SK-N-SH (cell line): ENCODE measurements around the gene MAD1L1. TPM values are rescaled to one million over a fixed set of nuclear protein-coding genes. Genes with fewer than 3 reads are reported as not detected.

Experiments
- CTCF ChIA-PET: fragments of 300-600, 350-600 bp; formaldehyde crosslinking; extraction: SDS; loops from one replicate; lab custom pipeline; 2021; lab: Yijun Ruan, JAX
- POLR2A ChIA-PET: fragments of 350-600 bp; sonication (Branson Sonifier 250); formaldehyde crosslinking; extraction: SDS; loops from one replicate; lab custom pipeline; 2020; ENCODE audit warnings: antibody characterized with exemption, inconsistent platforms; lab: Yijun Ruan, JAX
- DNase-seq: peaks from one replicate; pipeline ENCODE4 v3.0.0; 2012
- H2AFZ ChIP-seq: fragments of 200-600 bp; sonication (generic); 2 replicates; pipeline ENCODE4 v1.8.1; 2016; ENCODE audit warnings: antibody characterized with exemption, mild to moderate bottlenecking, low read depth
- H3F3A ChIP-seq: fragments of 200-600 bp; sonication (generic); replicated peaks from 2 replicates; pipeline ENCODE3; 2016; ENCODE audit warnings: antibody characterized with exemption, mild to moderate bottlenecking; ENCODE audit not compliant: insufficient read depth
- H3K27ac ChIP-seq, 2 experiments: fragments of 200-500 bp in 1 of 2; fragments of 200-600 bp in 1 of 2; sonication (Bioruptor generic) in 1 of 2; sonication (generic), shearing (Covaris generic) in 1 of 2; 2 replicates each; pipeline versions ENCODE4 v1.5.1 to v1.6.1; 2014 to 2016; ENCODE audit warnings: low read depth in 2 of 2, inconsistent platforms in 1 of 2, low read length in 1 of 2, mild to moderate bottlenecking in 1 of 2, mixed read lengths in 1 of 2
- H3K27me3 ChIP-seq: fragments of 200-600 bp; sonication (generic), shearing (Covaris generic); 2 replicates; pipeline ENCODE4 v1.6.1; 2016; ENCODE audit warnings: mixed run types; ENCODE audit not compliant: insufficient read depth
- H3K36me3 ChIP-seq, 2 experiments: fragments of 200-500 bp in 1 of 2; fragments of 200-600 bp in 1 of 2; sonication (Bioruptor generic) in 1 of 2; sonication (generic) in 1 of 2; replicated peaks in 1 of 2; 2 replicates each; pipeline versions ENCODE3 to v1.5.1; 2014 to 2016; ENCODE audit warnings: low read length in 1 of 2, mild to moderate bottlenecking in 1 of 2; ENCODE audit not compliant: insufficient read depth in 2 of 2, control insufficient read depth in 1 of 2
- H3K4me1 ChIP-seq, 2 experiments: fragments of 200-500 bp in 1 of 2; fragments of 200-600 bp in 1 of 2; sonication (Bioruptor generic) in 1 of 2; sonication (generic), shearing (Covaris generic) in 1 of 2; 2 replicates each; pipeline versions ENCODE4 v1.5.1 to v1.6.1; 2014 to 2016; ENCODE audit warnings: low read depth in 1 of 2, low read length in 1 of 2, mixed run types in 1 of 2; ENCODE audit not compliant: insufficient read depth in 2 of 2, control insufficient read depth in 1 of 2
- H3K4me2 ChIP-seq: fragments of 200-600 bp; sonication (generic), shearing (Covaris generic); 2 replicates; pipeline ENCODE4 v1.6.1; 2017; ENCODE audit warnings: mixed run types
- H3K4me3 ChIP-seq, 2 experiments: fragments of 200-500 bp in 1 of 2; fragments of 200-600 bp in 1 of 2; sonication (Bioruptor generic) in 1 of 2; sonication (generic), shearing (Covaris generic) in 1 of 2; 2 replicates each; pipeline versions ENCODE4 v1.5.1 to v1.8.1; 2014 to 2016; ENCODE audit warnings: low read depth in 2 of 2, inconsistent platforms in 1 of 2, low read length in 1 of 2, mild to moderate bottlenecking in 1 of 2, mixed read lengths in 1 of 2, moderate library complexity in 1 of 2
- H3K79me2 ChIP-seq: fragments of 200-600 bp; sonication (generic); 2 replicates; pipeline ENCODE4 v1.8.1; 2017; ENCODE audit warnings: mild to moderate bottlenecking; ENCODE audit not compliant: insufficient read depth
- H3K9ac ChIP-seq: fragments of 200-600 bp; sonication (generic); 2 replicates; pipeline ENCODE4 v1.6.1; 2017; ENCODE audit warnings: mixed run types
- H3K9me2 ChIP-seq: fragments of 200-600 bp; sonication (generic); 2 replicates; pipeline ENCODE4 v1.6.1; 2017; ENCODE audit warnings: mixed run types
- H3K9me3 ChIP-seq: fragments of 200-600 bp; sonication (generic); 2 replicates; pipeline ENCODE4 v1.6.1; 2017; ENCODE audit warnings: mixed run types, mild to moderate bottlenecking, moderate library complexity
- H4K20me1 ChIP-seq: fragments of 200-600 bp; sonication (generic); 2 replicates; pipeline ENCODE4 v1.6.1; 2017; ENCODE audit warnings: mild to moderate bottlenecking, mixed run types; ENCODE audit not compliant: insufficient read depth
- EP300 ChIP-seq, 2 experiments: IDR thresholded peaks; 2 replicates each; pipeline versions ENCODE4 v1.4.0 to v1.6.1; 2012; ENCODE audit warnings: borderline replicate concordance in 1 of 2, low read depth in 1 of 2, low read length in 1 of 2
- EZH2phosphoT487 ChIP-seq: fragments of 200-600 bp; sonication (generic); IDR thresholded peaks from 2 replicates; pipeline ENCODE4 v1.6.1; 2017; ENCODE audit warnings: low read depth, mixed run types, mild to moderate bottlenecking, antibody characterized with exemption, moderate library complexity, borderline replicate concordance
- FOSL2 ChIP-seq: IDR thresholded peaks from 2 replicates; pipeline ENCODE4 v1.4.0; 2012; ENCODE audit warnings: low read depth, mild to moderate bottlenecking, moderate library complexity, borderline replicate concordance
- FOXM1 ChIP-seq: IDR thresholded peaks from 2 replicates; pipeline ENCODE4 v1.4.0; 2012; ENCODE audit warnings: low read depth, mild to moderate bottlenecking
- GABPA ChIP-seq: IDR thresholded peaks from 2 replicates; pipeline ENCODE4 v1.4.0; 2012; ENCODE audit warnings: low read depth, mild to moderate bottlenecking
- GATA2 ChIP-seq: sonication (generic); formaldehyde crosslinking; IDR thresholded peaks from 2 replicates; pipeline ENCODE4 v1.5.0; 2020; ENCODE audit warnings: mild to moderate bottlenecking, missing genetic modification reagents
- MXI1 ChIP-seq: IDR thresholded peaks from 2 replicates; pipeline ENCODE4 v1.6.1; 2012; ENCODE audit warnings: mild to moderate bottlenecking, low read depth, low read length, improper control_type of control experiment
- NFIC ChIP-seq: IDR thresholded peaks from 2 replicates; pipeline ENCODE4 v1.4.0; 2012; ENCODE audit warnings: borderline replicate concordance
- POLR2AphosphoS5 ChIP-seq: IDR thresholded peaks from 2 replicates; pipeline ENCODE4 v1.6.1; 2012; ENCODE audit warnings: low read depth, low read length
- RAD21 ChIP-seq: IDR thresholded peaks from 2 replicates; pipeline ENCODE4 v1.6.1; 2012; ENCODE audit warnings: mild to moderate bottlenecking, low read length
- RFX5 ChIP-seq: IDR thresholded peaks from 2 replicates; pipeline ENCODE4 v1.6.1; 2012; ENCODE audit warnings: mild to moderate bottlenecking, improper control_type of control experiment, low read length
- SMC3 ChIP-seq: IDR thresholded peaks from 2 replicates; pipeline ENCODE4 v1.6.1; 2012; ENCODE audit warnings: low read depth, low read length, improper control_type of control experiment
- TAF1 ChIP-seq: IDR thresholded peaks from 2 replicates; pipeline ENCODE4 v1.6.1; 2012; ENCODE audit warnings: low read depth, mild to moderate bottlenecking, low read length, moderate library complexity, borderline replicate concordance
- TEAD4 ChIP-seq: IDR thresholded peaks from 2 replicates; pipeline ENCODE4 v1.4.0; 2012; ENCODE audit warnings: mild to moderate bottlenecking, borderline replicate concordance; ENCODE audit not compliant: insufficient read depth
- YY1 ChIP-seq: IDR thresholded peaks from 2 replicates; pipeline ENCODE4 v1.4.0; 2012; ENCODE audit warnings: low read depth, mild to moderate bottlenecking
- WGBS: methylation state at CpG from one replicate; pipeline ENCODE4 v1.1.6; 2017; ENCODE audit warnings: low lambda C conversion rate; 5-methylcytosine and 5-hydroxymethylcytosine counted together
- polyA plus RNA-seq, 3 experiments: library from polyadenylated mRNA; depleted of rRNA; stranded (reverse); fragments of >200 nt; gene quantifications; 2 replicates each; pipeline ENCODE4 v1.2.3, GENCODE V29; 2012
- TF ChIP-seq, protein P1 (sequence below): IDR thresholded peaks from 2 replicates; pipeline ENCODE4; 2012
- TF ChIP-seq, protein P2 (sequence below): IDR thresholded peaks from 2 replicates; pipeline ENCODE4 v1.4.0; 2012; ENCODE audit warnings: low read depth, borderline replicate concordance
- TF ChIP-seq, protein P3 (sequence below): IDR thresholded peaks from 2 replicates; pipeline ENCODE4 v1.4.0; 2012; ENCODE audit warnings: low read depth
- TF ChIP-seq, protein P4 (sequence below): IDR thresholded peaks from 2 replicates; pipeline ENCODE4 v1.6.1; 2012; ENCODE audit warnings: mild to moderate bottlenecking, low read depth, low read length, moderate library complexity
- TF ChIP-seq, protein P5 (sequence below): fragments of 150-350 bp; IDR thresholded peaks from 2 replicates; pipeline ENCODE4 v1.6.1; 2016; ENCODE audit warnings: mild to moderate bottlenecking, low read depth, low read length

Gene MAD1L1
- polyA plus RNA-seq, 1 of the 3 experiments (the other 2 are of a cell fraction) = 46.2 TPM

DNA sequence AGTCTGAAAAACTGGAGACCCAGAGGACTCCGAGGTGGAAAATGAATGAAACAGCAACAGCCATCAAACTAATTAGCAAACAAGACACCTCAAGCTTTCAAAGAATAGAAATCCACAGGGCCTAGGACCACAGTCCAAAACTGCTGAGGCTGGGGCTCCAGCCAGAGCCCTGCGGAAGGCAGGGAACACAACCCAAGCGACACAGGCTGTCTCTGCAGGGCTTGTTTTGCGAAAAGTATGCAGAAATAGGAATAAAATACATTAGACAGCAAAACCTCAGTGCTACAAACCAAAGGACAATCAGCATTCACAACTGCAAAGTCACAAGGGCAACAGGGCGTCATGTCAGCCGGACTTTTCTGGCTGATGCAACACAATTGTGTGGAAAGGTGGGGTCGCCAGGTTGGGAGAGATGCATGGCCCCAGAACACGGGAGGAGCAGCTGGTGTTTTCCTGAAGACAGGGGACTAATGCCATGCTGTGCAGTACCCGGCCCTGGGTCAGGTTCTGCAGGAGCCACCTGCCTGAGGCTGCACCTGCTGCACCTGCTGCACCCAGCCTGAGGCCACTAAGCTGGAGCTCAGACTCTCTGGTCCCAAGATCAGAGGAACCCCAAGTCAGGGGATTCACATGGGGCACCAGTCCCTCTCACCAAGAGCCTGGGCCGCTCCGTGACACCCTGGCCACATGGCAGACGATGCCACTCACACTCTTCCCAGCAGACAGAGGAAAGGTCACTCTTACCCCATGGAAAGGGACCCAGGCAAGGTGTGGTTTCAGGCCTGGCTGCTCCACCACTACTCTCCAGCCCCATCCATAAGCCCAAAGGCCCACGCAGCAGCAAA lies 74.2 kb downstream of the MAD1L1 start:
- ChIA-PET POLR2A (no interaction called here), CTCF (interaction anchor here (0.9 to 1.8 kb wide), 6 partner anchors 23 to 94 kb away, joined by 3 to 12 read pairs (median 3); no protein-coding TSS in a partner anchor)
- TF ChIP-seq YY1 (no peak), GABPA (no peak), TAF1 (no peak), FOSL2 (no peak), GATA2 (CRISPR knock-in tag) (no peak), NFIC (no peak), FOXM1 (no peak), MXI1 (no peak), RFX5 (no peak), TEAD4 (no peak), EP300 (IDR thresholded peaks at IDR 0.05; ENCODE audit: borderline replicate concordance in 1 of 2, low read depth in 1 of 2, low read length in 1 of 2) (no peak), POLR2AphosphoS5 (no peak), EZH2phosphoT487 (no peak), SMC3 (no peak), RAD21 (no peak)
- TF ChIP-seq, protein P1, sequence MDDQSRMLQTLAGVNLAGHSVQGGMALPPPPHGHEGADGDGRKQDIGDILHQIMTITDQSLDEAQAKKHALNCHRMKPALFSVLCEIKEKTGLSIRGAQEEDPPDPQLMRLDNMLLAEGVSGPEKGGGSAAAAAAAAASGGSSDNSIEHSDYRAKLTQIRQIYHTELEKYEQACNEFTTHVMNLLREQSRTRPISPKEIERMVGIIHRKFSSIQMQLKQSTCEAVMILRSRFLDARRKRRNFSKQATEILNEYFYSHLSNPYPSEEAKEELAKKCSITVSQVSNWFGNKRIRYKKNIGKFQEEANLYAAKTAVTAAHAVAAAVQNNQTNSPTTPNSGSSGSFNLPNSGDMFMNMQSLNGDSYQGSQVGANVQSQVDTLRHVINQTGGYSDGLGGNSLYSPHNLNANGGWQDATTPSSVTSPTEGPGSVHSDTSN = no peak
- TF ChIP-seq, protein P2, sequence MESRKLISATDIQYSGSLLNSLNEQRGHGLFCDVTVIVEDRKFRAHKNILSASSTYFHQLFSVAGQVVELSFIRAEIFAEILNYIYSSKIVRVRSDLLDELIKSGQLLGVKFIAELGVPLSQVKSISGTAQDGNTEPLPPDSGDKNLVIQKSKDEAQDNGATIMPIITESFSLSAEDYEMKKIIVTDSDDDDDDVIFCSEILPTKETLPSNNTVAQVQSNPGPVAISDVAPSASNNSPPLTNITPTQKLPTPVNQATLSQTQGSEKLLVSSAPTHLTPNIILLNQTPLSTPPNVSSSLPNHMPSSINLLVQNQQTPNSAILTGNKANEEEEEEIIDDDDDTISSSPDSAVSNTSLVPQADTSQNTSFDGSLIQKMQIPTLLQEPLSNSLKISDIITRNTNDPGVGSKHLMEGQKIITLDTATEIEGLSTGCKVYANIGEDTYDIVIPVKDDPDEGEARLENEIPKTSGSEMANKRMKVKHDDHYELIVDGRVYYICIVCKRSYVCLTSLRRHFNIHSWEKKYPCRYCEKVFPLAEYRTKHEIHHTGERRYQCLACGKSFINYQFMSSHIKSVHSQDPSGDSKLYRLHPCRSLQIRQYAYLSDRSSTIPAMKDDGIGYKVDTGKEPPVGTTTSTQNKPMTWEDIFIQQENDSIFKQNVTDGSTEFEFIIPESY = no peak
- TF ChIP-seq, protein P3, sequence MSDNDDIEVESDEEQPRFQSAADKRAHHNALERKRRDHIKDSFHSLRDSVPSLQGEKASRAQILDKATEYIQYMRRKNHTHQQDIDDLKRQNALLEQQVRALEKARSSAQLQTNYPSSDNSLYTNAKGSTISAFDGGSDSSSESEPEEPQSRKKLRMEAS = no peak
- TF ChIP-seq, protein P4, sequence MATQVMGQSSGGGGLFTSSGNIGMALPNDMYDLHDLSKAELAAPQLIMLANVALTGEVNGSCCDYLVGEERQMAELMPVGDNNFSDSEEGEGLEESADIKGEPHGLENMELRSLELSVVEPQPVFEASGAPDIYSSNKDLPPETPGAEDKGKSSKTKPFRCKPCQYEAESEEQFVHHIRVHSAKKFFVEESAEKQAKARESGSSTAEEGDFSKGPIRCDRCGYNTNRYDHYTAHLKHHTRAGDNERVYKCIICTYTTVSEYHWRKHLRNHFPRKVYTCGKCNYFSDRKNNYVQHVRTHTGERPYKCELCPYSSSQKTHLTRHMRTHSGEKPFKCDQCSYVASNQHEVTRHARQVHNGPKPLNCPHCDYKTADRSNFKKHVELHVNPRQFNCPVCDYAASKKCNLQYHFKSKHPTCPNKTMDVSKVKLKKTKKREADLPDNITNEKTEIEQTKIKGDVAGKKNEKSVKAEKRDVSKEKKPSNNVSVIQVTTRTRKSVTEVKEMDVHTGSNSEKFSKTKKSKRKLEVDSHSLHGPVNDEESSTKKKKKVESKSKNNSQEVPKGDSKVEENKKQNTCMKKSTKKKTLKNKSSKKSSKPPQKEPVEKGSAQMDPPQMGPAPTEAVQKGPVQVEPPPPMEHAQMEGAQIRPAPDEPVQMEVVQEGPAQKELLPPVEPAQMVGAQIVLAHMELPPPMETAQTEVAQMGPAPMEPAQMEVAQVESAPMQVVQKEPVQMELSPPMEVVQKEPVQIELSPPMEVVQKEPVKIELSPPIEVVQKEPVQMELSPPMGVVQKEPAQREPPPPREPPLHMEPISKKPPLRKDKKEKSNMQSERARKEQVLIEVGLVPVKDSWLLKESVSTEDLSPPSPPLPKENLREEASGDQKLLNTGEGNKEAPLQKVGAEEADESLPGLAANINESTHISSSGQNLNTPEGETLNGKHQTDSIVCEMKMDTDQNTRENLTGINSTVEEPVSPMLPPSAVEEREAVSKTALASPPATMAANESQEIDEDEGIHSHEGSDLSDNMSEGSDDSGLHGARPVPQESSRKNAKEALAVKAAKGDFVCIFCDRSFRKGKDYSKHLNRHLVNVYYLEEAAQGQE = no peak
- TF ChIP-seq, protein P5, sequence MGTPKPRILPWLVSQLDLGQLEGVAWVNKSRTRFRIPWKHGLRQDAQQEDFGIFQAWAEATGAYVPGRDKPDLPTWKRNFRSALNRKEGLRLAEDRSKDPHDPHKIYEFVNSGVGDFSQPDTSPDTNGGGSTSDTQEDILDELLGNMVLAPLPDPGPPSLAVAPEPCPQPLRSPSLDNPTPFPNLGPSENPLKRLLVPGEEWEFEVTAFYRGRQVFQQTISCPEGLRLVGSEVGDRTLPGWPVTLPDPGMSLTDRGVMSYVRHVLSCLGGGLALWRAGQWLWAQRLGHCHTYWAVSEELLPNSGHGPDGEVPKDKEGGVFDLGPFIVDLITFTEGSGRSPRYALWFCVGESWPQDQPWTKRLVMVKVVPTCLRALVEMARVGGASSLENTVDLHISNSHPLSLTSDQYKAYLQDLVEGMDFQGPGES = no peak
- DNase-seq = no peak
- Histone ChIP-seq H3K9me3 (no peaks in the 10 kb centered on the region), H3K4me1 (peaks cover 0 to 9% of the 10 kb centered on the region in 2 experiments; a peak in 3 of 4 replicates), H3K27ac (no peak overlapping the region; a peak in 1 of 4 replicates), H3F3A (no peaks in the 10 kb centered on the region), H3K36me3 (peaks cover 0 to 4% of the 10 kb centered on the region in 2 experiments), H3K4me3 (no peak overlapping the region), H3K4me2 (no peak overlapping the region), H3K27me3 (no peaks in the 10 kb centered on the region), H4K20me1 (no peaks in the 10 kb centered on the region), H3K9me2 (no peaks in the 10 kb centered on the region), H2AFZ (no peak overlapping the region), H3K79me2 (no peaks in the 10 kb centered on the region), H3K9ac (no peak overlapping the region)
- 94% methylated on average over 13 of the region's 13 CpGs for WGBS
